DND-41 (cell line): ENCODE measurements around the gene FUT1.
A peak's percentile ranks its signal among the peaks of the same experiment; 100 is the strongest.

Experiments
- ATAC-seq: fragments of 200-7000 bp; cut with Tn5 transposase; 3 replicates; pipeline ENCODE4 v1.9.1; 2021; ENCODE audit warnings: low read depth; ENCODE audit not compliant: insufficient read depth
- DNase-seq: peaks from one replicate; pipeline ENCODE4 v3.0.0-alpha.2; 2020
- H2AFZ ChIP-seq: 2 replicates; pipeline ENCODE4 v1.6.0; 2012; ENCODE audit warnings: low read depth, low read length
- H3K27ac ChIP-seq: 2 replicates; pipeline ENCODE4 v1.5.1; 2012; ENCODE audit warnings: low read length, inconsistent platforms
- H3K27me3 ChIP-seq: fragments of 200-600 bp; sonication (generic); 2 replicates; pipeline ENCODE4 v1.6.0; 2012; ENCODE audit warnings: low read length, mild to moderate bottlenecking, inconsistent platforms; ENCODE audit not compliant: insufficient read depth, poor library complexity
- H3K36me3 ChIP-seq: 2 replicates; pipeline ENCODE4 v1.5.1; 2012; ENCODE audit warnings: low read length, inconsistent platforms; ENCODE audit not compliant: insufficient read depth
- H3K4me1 ChIP-seq: 2 replicates; pipeline ENCODE4 v1.5.1; 2012; ENCODE audit warnings: mild to moderate bottlenecking, low read length; ENCODE audit not compliant: insufficient read depth
- H3K4me2 ChIP-seq: 2 replicates; pipeline ENCODE4 v1.6.0; 2012; ENCODE audit warnings: mild to moderate bottlenecking, moderate library complexity, low read length, inconsistent platforms; ENCODE audit not compliant: insufficient read depth
- H3K4me3 ChIP-seq, 2 experiments: fragments of 200-600 bp in 1 of 2; shearing (Covaris generic) in 1 of 2; 2 replicates each; pipeline ENCODE4 v1.5.1; 2012 to 2016; ENCODE audit warnings: inconsistent platforms in 2 of 2, low read length in 2 of 2, mild to moderate bottlenecking in 2 of 2, low read depth in 1 of 2, moderate library complexity in 1 of 2
- H3K79me2 ChIP-seq: 2 replicates; pipeline ENCODE4 v1.6.0; 2012; ENCODE audit warnings: low read length, inconsistent platforms; ENCODE audit not compliant: insufficient read depth
- H3K9ac ChIP-seq: 2 replicates; pipeline ENCODE4 v1.6.0; 2012; ENCODE audit warnings: low read depth, mild to moderate bottlenecking, inconsistent platforms, low read length, moderate library complexity
- H3K9me3 ChIP-seq: 2 replicates; pipeline ENCODE4 v1.5.1; 2012; ENCODE audit warnings: low read length, moderate library complexity, mild to moderate bottlenecking, inconsistent platforms; ENCODE audit not compliant: insufficient read depth, severe bottlenecking
- H4K20me1 ChIP-seq: 2 replicates; pipeline ENCODE4 v1.6.0; 2012; ENCODE audit warnings: low read length; ENCODE audit not compliant: insufficient read depth
- CTCF ChIP-seq: IDR thresholded peaks from 2 replicates; pipeline ENCODE4 v1.5.1; 2012; ENCODE audit warnings: borderline replicate concordance, low read length, moderate library complexity, mild to moderate bottlenecking; ENCODE audit not compliant: poor library complexity, severe bottlenecking; ENCODE audit errors: extremely low read depth
- EZH2 ChIP-seq: IDR thresholded peaks from 3 replicates; pipeline ENCODE4 v1.6.1; 2012; ENCODE audit warnings: borderline replicate concordance, low read depth, mild to moderate bottlenecking, moderate library complexity, low read length, inconsistent platforms; ENCODE audit not compliant: severe bottlenecking

Gene FUT1

GRCh38 chr19:48713041-48713863, 39.2 kb downstream of the FUT1 start:
- no peaks in the 10 kb centered on the region for H3K36me3 ChIP-seq
- ATAC-seq (no peak), DNase-seq (peak; percentile 28)
- peak overlapping the region; percentile 40 to 74; a peak in 3 of 4 replicates for H3K4me3 ChIP-seq
- peak overlapping the region; percentile 59 for H3K9ac ChIP-seq
- H3K4me2 ChIP-seq = peak overlapping the region; percentile 83
- H3K9me3 ChIP-seq = no peaks in the 10 kb centered on the region
- no peak for TF ChIP-seq EZH2
- peak; percentile 26 for TF ChIP-seq CTCF
- H2AFZ ChIP-seq = peak overlapping the region; percentile 79
- no peaks in the 10 kb centered on the region for H3K27me3 ChIP-seq
- peak overlapping the region; percentile 55 for H3K27ac ChIP-seq
- H4K20me1 ChIP-seq = no peaks in the 10 kb centered on the region
- peaks cover 14% of the 10 kb centered on the region for H3K79me2 ChIP-seq
- H3K4me1 ChIP-seq = peaks cover 22% of the 10 kb centered on the region

- peaks cover 14% of the 10 kb centered on the region for H3K79me2 ChIP-seq
- H3K4me1 ChIP-seq = peaks cover 22% of the 10 kb centered on the region
- H3K4me2 ChIP-seq = no peak overlapping the region
- no peaks in the 10 kb centered on the region for H3K9me3 ChIP-seq
- no peak for DNase-seq
- no peaks in the 10 kb centered on the region for H4K20me1 ChIP-seq
- no peaks in the 10 kb centered on the region for H3K27me3 ChIP-seq
- TF ChIP-seq EZH2 = no peak
- TF ChIP-seq CTCF = no peak
- H3K4me3 ChIP-seq = no peak overlapping the region
- H3K9ac ChIP-seq = no peak overlapping the region
- no peaks in the 10 kb centered on the region for H3K36me3 ChIP-seq
- H2AFZ ChIP-seq = no peak overlapping the region
- no peak for ATAC-seq
- H3K27ac ChIP-seq = no peak overlapping the region
Observed at GRCh38 chr19:48711106-48711662, 41.3 kb downstream of the FUT1 start.

- ATAC-seq (no peak), DNase-seq (no peak)
- H3K79me2 ChIP-seq = peaks cover 6% of the 10 kb centered on the region
- no peak overlapping the region for H3K27ac ChIP-seq
- no peaks in the 10 kb centered on the region for H3K9me3 ChIP-seq
- H2AFZ ChIP-seq = no peak overlapping the region
- TF ChIP-seq EZH2 (no peak), CTCF (no peak)
- no peaks in the 10 kb centered on the region for H3K27me3 ChIP-seq
- H3K4me2 ChIP-seq = no peak overlapping the region
- H3K4me1 ChIP-seq = peaks cover 10% of the 10 kb centered on the region
- H3K36me3 ChIP-seq = peaks cover 5% of the 10 kb centered on the region
- H3K9ac ChIP-seq = no peak overlapping the region
- no peaks in the 10 kb centered on the region for H4K20me1 ChIP-seq
- no peak overlapping the region for H3K4me3 ChIP-seq
Observed at GRCh38 chr19:48708471-48708870, 44.0 kb downstream of the FUT1 start.
